ENCODE results near the gene UGCG.
"Not testable (repeated sequence)": the region's sequence is repeated elsewhere in the genome, so short reads cannot be mapped to it uniquely, and the experiment has no call there.

The UGCG gene

GRCh38 chr9:111891910-111892499 lies 4.6 kb upstream of the UGCG start:
- no peak for DNase-seq

DNA sequence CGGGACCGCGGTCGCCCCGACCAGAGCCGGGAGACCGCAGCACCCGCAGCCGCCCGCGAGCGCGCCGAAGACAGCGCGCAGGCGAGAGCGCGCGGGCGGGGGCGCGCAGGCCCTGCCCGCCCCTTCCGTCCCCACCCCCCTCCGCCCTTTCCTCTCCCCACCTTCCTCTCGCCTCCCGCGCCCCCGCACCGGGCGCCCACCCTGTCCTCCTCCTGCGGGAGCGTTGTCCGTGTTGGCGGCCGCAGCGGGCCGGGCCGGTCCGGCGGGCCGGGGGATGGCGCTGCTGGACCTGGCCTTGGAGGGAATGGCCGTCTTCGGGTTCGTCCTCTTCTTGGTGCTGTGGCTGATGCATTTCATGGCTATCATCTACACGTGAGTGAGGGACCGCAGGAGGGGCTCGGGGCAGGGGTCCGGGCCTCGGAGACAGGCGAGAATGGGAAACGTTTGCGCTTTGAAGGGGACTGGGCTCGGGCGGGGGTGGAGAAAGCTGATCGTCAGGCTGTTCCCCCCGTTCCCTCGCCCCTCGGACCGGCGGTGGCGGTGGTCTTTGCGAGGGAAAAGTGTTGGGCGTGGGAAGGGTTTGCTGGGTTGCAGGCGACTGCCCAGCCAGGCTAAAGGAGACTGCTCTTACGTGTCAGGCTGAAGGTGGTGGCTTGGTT lies 457 bp downstream of the UGCG start:
- DNase-seq = peak; percentile 56

DNA sequence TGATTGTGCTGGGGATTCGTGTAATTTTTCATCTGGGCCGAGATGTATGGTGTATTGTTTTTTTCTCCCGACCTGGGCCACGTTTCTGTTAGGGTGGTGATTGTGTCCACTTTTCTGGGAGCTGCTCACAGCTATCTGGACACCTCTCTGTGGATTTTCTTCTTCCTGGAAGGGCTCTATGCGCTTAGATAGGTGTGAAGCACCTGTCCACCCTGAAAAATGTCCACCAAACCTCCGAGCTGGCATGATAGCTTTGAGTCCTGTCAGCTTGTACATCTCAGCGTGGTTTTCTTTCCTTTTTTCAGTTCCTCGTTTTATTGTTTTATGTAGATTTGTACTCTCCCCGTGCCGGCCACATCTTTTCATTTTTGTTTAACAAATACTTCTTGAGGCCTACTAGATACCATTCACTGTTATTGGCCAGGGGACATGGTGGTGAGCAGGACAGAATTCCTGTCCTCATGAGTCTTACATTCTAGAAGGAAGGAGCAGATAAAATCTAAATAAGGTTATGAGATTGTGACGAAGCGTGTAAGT lies 1.1 kb downstream of the UGCG start:
- DNase-seq = no peak

- DNase-seq = no peak
Measured at GRCh38 chr9:111898331-111899096, 1.9 kb downstream of the UGCG start.

DNA sequence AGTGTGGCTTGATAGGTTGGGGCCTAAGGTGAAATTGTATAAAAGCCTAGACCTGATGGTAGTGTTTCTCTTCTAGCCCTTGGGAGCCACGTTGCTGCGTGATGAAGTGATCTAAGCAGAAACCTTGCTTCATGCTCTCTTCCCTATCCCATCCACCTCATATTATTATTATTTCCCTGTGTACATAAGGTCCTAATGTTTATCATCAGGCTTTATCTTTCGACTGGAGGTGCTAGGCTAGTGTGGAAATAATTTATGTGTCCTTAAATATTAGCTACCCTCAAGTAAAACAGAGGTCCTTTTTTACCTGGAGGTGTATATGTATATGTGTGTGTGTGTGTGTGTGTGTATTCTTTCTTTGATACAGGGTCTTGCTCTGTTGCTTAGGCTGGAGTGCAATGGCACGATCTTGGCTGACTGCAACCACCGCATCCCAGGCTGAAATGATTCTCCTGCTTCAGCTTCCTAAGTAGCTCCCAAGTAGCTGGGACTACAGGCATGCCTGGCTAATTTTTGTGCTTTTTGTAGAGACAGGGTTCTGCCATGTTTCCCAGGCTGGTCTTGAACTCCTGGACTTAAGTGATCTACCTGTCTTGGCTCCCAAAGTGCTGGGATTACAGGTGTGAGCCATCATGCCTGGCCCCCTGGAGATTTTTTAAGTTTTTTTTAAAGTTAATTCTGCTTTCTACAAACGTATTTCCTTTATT lies 3.7 kb downstream of the UGCG start:
- no peak for DNase-seq

- DNase-seq = no peak
Measured at GRCh38 chr9:111900858-111901612, 4.4 kb downstream of the UGCG start.

DNA sequence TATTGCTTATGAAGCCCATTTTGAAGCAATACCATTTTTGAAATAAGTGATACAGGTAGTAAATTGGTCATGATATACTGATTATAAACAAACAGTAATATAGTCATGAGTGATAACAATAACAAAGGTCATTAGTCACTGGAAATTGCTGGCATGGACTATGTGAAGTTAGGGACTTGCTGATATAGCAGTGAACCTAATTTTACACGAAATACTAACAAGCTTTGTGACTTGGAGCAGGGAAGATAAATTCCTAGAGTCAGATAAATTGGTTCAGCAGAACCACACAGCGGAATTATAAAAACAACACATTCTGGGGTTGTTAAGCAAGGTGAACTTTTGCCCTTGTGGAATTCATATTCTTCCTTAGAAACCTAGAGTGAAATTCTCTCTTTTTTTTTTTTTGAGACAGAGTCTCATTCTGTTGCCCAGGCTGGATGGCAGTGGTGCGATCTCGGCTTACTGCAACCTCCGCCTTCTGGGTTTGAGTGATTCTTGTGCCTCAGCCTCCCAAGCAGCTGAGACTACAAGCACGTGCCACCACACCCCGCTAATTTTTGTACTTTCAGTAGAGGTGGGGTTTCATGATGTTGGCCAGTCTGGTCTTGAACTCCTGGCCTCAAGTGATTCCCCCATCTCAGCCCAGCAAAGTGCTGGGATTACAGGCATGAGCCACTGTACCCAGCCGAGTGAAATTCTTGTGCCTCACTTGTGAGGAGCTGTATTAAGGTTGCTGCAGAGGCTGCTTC lies 6.0 kb downstream of the UGCG start:
- DNase-seq = no peak

GRCh38 chr9:111903535-111903934 lies 6.9 kb downstream of the UGCG start:
- DNase-seq = not testable (repeated sequence)

GRCh38 chr9:111904026-111904425 lies 7.4 kb downstream of the UGCG start:
- peak; percentile 60 for DNase-seq

DNA sequence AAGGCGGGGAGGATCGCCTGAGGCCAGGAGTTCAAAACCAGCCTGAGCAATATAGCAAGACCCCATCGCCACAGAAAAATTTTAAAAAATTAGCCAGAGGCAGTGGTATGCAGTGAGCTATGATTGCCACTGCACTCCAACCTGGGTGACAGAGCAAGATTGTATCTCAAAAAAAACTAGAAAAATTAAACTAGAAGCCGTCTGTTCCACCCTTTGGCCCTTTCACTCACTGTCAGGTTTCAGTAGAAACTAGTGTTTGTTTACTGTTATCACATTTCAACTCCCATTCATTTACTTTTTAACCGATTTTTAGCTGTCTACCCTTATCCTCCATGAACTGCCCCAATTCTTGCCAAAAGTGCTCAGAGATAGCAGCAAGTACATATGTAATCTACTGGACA lies 8.3 kb downstream of the UGCG start:
- DNase-seq = no peak

DNA sequence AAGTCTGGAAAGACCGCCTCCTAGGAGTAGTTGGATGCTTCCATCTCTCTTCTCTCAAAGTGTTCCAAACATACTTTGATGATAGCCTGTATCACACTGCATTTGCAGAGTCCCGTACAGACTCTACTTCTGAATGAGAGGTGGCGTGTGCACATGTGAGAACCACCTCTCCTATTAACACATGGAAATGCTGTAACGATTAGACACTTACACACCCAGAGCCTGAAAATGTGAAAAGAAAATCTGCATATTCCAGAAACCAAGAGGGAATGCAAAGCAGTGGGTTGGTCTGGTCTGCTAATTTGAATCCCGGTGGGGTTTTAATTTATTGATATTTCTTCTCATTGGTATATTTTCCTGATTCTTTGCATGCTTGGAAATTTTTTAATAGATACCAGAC lies 10.5 kb downstream of the UGCG start:
- no peak for DNase-seq

- no peak for DNase-seq
Measured at GRCh38 chr9:111909444-111909843, 12.8 kb downstream of the UGCG start.

- no peak for DNase-seq
Measured at GRCh38 chr9:111910428-111910827, 13.8 kb downstream of the UGCG start.

- no peak for DNase-seq
Measured at GRCh38 chr9:111913159-111913558, 16.5 kb downstream of the UGCG start.

- no peak for DNase-seq
Measured at GRCh38 chr9:111914749-111915424, 18.3 kb downstream of the UGCG start.

- no peak for DNase-seq
Measured at GRCh38 chr9:111915425-111915758, 18.8 kb downstream of the UGCG start.

- no peak for DNase-seq
Measured at GRCh38 chr9:111916234-111916645, 19.6 kb downstream of the UGCG start.

GRCh38 chr9:111917201-111917600 lies 20.6 kb downstream of the UGCG start:
- DNase-seq = no peak

- DNase-seq = no peak
Measured at GRCh38 chr9:111917980-111918379, 21.4 kb downstream of the UGCG start.

DNA sequence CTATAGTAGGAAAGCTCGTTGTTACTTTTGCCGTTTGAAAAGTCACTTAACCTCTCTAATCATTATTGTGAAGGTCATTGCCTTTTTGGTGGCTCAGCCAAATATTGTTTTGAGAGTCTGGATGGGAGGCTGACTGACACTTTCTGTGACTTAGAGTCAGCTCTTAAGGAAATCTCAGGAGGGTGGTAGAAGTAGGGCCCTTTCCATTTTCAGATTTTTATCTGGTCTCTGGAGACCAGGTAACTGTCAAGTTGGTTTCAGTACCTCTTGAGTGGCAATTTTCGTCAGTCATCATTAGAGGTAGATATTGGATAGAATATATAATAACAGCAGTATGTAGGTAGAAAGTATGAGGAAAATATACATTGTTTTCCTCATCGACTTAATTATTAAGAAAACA lies 23.3 kb downstream of the UGCG start:
- DNase-seq = no peak

DNA sequence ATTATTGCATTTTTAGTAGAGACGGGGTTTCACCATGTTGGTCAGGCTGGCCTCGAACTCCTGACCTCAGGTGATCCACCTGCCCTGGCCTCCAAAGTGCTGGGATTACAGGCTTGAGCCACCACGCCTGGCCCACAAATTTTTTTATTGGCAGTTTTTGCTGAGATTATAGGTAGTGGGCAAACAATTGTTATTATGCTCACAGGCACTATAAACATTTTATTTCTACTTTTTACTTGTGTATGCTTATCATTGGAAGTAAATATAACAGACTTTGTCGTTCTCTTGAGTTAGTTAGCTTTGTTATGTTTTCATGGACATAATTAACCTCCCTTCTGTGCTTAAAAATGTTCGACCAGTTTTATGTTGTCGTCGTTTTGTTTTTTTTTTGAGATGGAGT lies 23.9 kb downstream of the UGCG start:
- no peak for DNase-seq
